Measurements from ENCODE around the gene USP31. TPM values are rescaled to one million over a fixed set of nuclear protein-coding genes. Genes with fewer than 3 reads are reported as not detected.

The USP31 gene
- total RNA-seq, 1 donor from 2014 or later = 11.8 TPM

- DNase-seq (ENCODE audit: low read depth) = no peak
- TF ChIP-seq CTCF (conservative IDR thresholded peaks at IDR 0.05; ENCODE audit: low read depth, low read length) = no peak
- H3K4me3 ChIP-seq (ENCODE audit: low read depth, low read length) = no peak overlapping the region
Observed at GRCh38 chr16:23187341-23187740, 38.1 kb upstream of the USP31 start.

GRCh38 chr16:23186171-23186570 is 36.9 kb upstream of the USP31 start:
- H3K4me3 ChIP-seq (ENCODE audit: low read depth, low read length) = no peak overlapping the region
- TF ChIP-seq CTCF (conservative IDR thresholded peaks at IDR 0.05; ENCODE audit: low read depth, low read length) = no peak
- DNase-seq (ENCODE audit: low read depth) = no peak

GRCh38 chr16:23185656-23186055 is 36.4 kb upstream of the USP31 start:
- DNase-seq (ENCODE audit: low read depth) = no peak
- no peak overlapping the region for H3K4me3 ChIP-seq (ENCODE audit: low read depth, low read length)
- no peak for TF ChIP-seq CTCF (conservative IDR thresholded peaks at IDR 0.05; ENCODE audit: low read depth, low read length)

- no peak for TF ChIP-seq CTCF (conservative IDR thresholded peaks at IDR 0.05; ENCODE audit: low read depth, low read length)
- no peak overlapping the region for H3K4me3 ChIP-seq (ENCODE audit: low read depth, low read length)
- no peak for DNase-seq (ENCODE audit: low read depth)
Observed at GRCh38 chr16:23183543-23183862, 34.3 kb upstream of the USP31 start.

- TF ChIP-seq CTCF (conservative IDR thresholded peaks at IDR 0.05; ENCODE audit: low read depth, low read length) = no peak
- no peak for DNase-seq (ENCODE audit: low read depth)
- H3K4me3 ChIP-seq (ENCODE audit: low read depth, low read length) = peak within 1 kb of the TSS; percentile 28
Observed at GRCh38 chr16:23182679-23183542, 33.7 kb upstream of the USP31 start, which contains the start of gene SCNN1G. TSS of gene SCNN1G (plus strand) at chr16:23182745. CDS start at chr16:23186272, 3,527 bp downstream.

GRCh38 chr16:23182206-23182678 is 33.0 kb upstream of the USP31 start:
- DNase-seq (ENCODE audit: low read depth) = no peak
- no peak overlapping the region for H3K4me3 ChIP-seq (ENCODE audit: low read depth, low read length)
- peak; percentile 84 for TF ChIP-seq CTCF (conservative IDR thresholded peaks at IDR 0.05; ENCODE audit: low read depth, low read length)

GRCh38 chr16:23181506-23181905 is 32.3 kb upstream of the USP31 start:
- TF ChIP-seq CTCF (conservative IDR thresholded peaks at IDR 0.05; ENCODE audit: low read depth, low read length) = no peak
- DNase-seq (ENCODE audit: low read depth) = no peak
- H3K4me3 ChIP-seq (ENCODE audit: low read depth, low read length) = no peak overlapping the region
